LHCN-M2 (cell line): Measurements from ENCODE around the gene SMIM12. TPM values are rescaled to one million over a fixed set of nuclear protein-coding genes. Genes with fewer than 3 reads are reported as not detected.

ENCODE experiments used
- DNase-seq: peaks from one replicate; pipeline ENCODE4 v3.0.0-alpha.2; 2012; ENCODE audit warnings: low read depth
- total RNA-seq: library from RNA; depleted of rRNA; stranded (reverse); fragments of >200 nt; gene quantifications from 2 replicates; pipeline ENCODE4 v1.2.3, GENCODE V29; 2014

SMIM12 gene
- total RNA-seq, 1 experiment from 2014 or later: 37.5 TPM

DNA sequence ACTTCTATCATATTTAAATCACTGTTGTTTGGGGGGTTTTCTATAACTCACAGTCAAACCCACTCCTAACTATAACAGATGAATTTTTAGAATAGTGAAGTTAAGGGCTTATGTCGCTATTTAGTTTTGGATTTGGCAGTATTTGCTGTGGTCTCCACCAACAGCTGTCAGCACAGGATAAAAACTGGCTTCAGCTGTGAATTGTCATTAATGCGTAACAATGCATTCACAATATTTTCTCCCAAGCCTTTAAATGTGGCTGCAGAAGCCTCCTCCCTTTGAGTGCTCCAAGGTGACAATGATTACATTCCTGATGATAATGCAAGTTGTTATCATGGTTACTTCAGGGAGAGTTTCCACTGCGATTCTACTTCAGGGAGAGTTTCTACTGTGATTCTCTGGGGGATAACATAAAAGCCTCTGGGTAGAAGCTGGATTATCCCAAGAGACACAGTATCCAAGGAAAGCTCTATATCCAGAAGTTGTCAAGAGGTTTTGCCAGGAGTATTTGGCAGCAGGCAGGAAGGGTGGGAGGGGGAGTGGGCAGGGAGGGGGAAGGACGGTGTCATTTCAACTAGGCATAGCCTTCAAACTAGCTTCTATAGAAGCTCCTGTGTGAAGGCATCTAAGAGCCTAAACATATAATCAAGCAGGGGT lies 14.9 kb upstream of the SMIM12 start:
- DNase-seq: no peak

DNA sequence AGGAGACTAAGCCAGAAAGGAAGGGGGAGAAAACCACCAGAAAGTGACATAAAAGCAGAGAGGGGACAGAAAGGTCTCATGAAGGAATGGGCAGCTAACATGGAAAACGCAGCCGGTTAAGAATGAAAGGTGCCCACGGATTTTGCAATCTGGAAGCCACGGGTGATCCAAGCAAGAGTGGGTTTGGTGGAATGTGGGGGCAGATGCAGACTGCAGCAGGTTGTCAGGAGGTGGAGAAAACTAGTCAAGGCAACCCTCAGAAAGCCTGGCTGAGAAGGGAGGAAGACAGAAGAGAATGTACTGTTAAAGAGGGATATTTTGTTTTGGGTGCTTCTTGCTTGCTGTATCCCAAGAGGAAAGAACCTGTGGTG lies 12.6 kb upstream of the SMIM12 start:
- DNase-seq: no peak

GRCh38 chr1:34871443-34872132 lies 12.0 kb upstream of the SMIM12 start:
- peak; percentile 13 for DNase-seq

DNA sequence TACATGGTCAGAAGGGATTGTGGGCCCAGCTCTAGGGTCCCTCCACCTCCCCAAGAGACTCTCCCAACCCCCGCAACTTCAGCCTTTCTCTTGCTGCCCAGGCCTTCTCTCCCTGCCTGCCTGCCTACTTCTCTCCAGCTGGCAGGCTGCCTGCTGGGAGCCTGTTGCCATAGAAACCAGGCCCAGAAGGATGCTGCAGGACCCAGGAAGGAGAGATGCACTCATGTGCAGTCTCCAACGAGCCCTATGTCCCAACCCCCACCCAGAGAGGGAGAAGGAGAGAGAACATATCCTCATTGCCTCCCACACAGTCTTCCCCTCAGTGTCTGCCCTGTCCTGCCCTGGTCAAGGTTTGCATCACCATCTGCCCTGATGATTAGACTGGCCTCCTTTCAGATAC lies 10.8 kb upstream of the SMIM12 start:
- no peak for DNase-seq

DNA sequence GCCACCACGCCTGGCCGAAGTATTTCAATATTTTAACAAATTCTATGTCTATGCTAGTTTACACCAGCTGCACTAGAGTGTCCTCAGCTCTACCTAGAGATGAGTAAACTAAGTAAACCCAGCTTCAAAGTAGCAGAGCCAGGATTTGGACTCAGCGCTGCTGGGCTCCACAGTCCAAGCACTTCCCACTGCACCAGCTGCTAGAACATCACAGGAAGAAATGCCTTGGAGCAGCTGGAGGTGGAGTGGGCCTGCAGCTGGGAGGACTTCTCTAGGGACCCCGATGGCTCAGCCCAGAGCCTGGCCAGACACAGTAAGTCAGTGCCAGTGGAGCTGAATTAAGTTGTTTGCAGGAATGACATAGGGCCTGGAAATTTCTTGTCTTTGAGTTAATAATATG lies 10.2 kb upstream of the SMIM12 start:
- DNase-seq: no peak

- no peak for DNase-seq
Measured at GRCh38 chr1:34868230-34869049, 8.9 kb upstream of the SMIM12 start.

DNA sequence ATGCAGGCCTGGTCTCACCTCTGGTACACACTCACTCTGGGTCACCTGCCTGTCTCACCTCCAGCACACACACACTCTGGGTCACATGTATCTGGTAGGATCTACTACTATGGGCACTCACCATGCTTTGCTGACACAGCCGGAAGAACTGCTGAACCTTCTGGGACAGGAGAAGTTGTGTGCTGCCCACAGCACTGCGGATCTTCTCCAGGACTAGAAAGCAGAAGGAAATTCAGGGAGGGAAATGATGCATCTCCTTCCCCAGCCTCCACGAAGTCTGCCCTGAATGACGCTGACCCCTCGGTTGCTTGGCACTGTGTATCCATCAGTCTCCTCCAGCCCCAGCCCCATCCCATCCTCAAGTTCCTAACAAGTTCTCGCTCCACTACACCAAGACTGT lies 7.9 kb upstream of the SMIM12 start:
- DNase-seq: no peak

DNA sequence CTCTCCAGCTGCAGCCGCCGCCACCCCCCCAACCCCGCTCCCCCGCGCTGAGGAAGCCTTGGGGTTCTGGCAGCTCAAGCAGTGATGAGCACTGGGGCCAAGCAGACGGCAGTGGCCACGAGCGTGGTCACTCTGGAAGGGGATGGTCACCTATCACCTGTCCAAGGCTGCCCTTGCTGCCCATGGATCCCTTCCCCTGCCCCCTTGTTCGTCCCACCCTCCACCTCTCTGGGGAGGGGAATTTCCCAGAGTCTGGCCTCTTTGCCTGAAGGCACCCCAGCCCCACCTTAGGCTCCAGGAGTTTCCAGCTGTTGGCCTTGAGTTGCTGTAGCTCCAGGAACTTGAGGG lies 7.2 kb upstream of the SMIM12 start:
- no peak for DNase-seq

DNA sequence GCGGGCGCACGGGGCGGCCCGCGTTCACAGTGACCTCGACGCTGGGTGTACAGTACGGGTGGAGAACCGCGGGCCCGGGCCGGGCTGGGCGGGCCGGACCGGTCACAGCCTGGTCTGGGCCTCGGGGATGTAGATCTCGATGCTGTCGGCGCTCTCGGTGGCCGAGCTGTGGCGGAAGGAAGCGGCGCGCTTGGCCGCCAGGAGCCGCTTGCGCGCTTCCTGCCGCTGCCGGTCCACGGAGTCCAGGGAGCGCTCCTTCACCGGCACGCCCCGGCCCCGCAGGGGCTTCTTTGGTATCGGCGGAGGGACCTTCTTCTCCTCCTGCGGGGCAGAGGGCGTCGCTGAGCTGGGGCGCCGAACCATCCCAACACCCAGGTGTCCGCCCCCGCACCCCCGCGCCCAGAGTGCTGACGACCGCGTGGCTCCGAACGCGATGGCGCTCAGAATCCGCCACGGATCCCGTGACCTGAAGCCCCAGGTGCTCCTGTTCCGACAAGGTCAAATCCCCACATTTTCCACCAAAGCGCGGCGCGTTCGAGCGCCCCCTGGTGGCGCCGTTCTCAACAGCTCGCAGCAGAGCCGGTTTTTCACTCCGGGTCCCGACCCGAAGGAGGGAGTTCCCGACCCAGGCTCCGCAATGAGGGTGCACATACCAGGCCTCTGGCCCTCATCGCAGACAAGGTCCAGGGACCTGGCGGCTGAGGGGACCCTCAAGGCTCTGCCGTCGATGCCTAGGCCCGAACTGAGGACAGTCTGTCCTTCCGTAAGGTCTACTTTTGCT lies 6.6 kb upstream of the SMIM12 start:
- DNase-seq: peak; percentile 60

- no peak for DNase-seq
Measured at GRCh38 chr1:34865573-34865972, 6.0 kb upstream of the SMIM12 start.

- no peak for DNase-seq
Measured at GRCh38 chr1:34864759-34865158, 5.2 kb upstream of the SMIM12 start.

- DNase-seq: no peak
Measured at GRCh38 chr1:34863501-34863900, 4.0 kb upstream of the SMIM12 start.

DNA sequence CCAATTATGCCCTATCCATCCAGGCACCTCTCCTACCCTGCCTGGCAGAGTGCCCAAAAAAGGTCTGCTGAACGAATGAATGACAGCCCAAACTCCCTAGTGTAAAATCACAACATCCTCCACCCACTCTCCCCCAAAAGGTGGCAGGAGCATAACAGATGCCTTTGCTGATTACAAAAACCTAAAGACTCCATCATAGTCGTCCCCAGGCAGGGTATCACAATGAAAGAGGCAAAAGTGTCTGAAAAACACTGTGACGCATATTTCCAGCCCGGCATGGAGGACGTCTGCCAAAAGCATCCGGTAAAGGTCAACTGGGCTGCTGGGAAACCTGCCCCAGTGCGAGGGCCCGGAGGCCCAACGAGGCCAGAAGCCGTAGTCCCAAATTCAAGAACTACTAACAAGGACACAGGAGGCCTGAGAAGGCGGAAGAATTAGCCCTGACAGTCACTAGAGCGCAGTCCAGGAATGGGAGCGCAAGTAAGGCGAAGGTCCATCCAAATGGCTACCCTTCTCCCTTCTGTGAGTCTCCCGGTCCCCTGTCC lies 576 bp downstream of the SMIM12 start:
- DNase-seq: peak; percentile 29

DNA sequence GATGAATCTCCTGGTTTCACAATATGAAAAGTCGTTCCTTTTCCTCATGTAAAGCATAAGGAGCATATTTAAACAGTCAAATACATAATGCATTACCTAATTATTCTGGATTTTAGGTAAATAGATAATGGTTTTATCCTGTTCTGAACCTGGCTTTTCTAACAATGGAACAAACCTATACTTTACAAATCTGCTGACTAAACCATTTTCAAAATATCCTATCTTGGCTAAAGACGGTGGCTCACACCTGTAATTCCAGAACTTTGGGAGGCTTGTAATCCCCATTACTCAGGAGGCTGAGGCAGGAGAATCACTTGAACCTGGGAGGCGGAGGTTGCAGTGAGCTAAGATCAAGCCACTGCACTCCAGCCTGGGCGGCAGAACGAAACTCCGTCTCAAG lies 2.9 kb downstream of the SMIM12 start:
- no peak for DNase-seq

DNA sequence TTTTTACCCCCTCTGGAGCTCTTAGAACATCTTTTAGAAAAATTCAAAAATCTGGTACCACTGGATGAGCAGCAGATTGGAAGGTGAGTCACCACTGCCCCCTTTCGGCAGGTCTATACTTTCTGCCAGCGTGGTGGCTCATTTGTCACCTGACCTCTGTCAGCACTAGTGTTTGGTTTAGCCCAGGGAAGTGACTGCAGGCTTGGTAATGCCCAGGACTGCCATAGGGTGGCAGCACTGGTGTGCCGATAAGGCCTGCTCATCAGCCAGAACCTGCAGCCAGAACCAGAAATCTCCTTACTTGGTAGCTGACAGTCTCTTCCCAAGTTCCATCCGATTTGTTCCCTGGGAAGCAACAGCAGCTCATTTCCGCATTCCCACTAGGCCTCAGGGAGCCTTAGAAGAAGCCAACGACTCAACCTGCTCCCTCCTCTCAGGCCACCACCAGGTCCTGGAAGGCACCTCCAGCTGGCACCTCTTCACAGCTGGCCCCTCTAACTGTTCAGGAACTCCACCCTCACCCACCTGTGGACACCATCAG lies 6.8 kb downstream of the SMIM12 start:
- peak; percentile 89 for DNase-seq

GRCh38 chr1:34851431-34852105 lies 8.0 kb downstream of the SMIM12 start:
- no peak for DNase-seq

GRCh38 chr1:34850382-34850781 lies 9.2 kb downstream of the SMIM12 start:
- DNase-seq: no peak

- DNase-seq: no peak
Measured at GRCh38 chr1:34847094-34847493, 12.5 kb downstream of the SMIM12 start.

DNA sequence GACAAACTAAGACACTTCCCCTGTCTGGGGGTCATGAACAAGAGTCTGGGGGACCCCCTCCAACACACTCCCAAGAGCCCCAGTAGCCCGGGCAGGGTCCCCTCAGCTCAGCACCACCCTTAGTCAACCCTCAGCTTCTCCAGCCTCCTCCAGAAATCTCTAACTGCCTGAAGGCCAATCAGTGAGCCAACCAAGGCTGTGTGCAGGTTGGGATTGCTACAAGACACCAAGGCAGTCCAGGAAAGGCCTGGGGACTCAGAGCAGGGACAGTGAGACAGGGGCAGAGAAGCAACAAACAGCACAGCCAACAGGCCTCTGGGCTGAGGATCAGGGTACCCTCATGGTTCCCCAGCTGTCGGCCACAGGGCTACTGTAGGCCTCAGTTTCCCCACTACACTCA lies 13.3 kb downstream of the SMIM12 start:
- DNase-seq: no peak

DNA sequence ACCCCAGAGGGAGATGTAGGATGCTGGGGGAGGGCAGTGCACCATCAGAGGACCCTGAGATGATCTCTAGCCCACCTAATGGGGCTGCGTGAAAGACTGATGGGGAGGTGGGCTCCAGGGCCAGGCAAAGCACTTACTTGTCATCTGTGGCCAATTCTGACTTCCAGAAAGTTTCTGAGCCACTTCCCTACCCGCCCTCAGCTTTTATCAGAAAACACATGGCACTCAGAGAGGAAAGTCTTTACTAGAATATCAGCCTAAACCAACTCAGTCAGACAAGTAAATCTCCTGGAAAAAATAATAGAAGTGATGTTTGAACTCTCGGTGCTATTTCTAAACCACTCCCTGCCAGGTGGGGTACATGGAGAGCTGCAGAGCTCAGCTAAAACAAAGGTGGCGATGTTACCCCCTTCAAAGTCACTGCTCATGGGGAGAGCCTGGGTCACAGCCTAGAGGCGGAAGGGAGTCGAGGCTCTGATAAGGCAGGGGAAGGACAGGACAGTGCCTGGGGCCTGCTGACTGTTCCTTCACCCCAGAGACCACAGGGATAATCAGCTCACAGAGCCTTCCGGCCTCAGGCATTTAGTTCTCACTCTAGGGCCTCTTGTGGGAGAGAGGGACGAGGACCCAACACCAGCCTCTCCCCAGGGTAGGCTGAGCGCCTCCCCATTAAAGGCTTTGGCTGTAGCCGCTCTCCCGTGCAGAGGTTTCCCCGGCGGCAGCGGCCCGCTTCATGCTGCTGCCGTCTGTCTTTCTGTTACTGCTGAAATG lies 14.2 kb downstream of the SMIM12 start:
- no peak for DNase-seq
